C4-2B (cell line): Measurements from ENCODE around the gene TICRR.
A peak's percentile ranks its signal among the peaks of the same experiment; 100 is the strongest.

Experiments used
- H3K27ac ChIP-seq: fragments of 450-650 bp; 2 replicates; pipeline ENCODE4 v1.5.1; 2017
- ZFX ChIP-seq: fragments of 450-650 bp; IDR thresholded peaks from 2 replicates; pipeline ENCODE4 v1.6.1; 2017
- TF ChIP-seq, protein P1 (sequence below): fragments of 450-650 bp; conservative IDR thresholded peaks from 2 replicates; pipeline ENCODE4 v1.5.1; 2017; ENCODE audit warnings: mild to moderate bottlenecking

TICRR gene

DNA sequence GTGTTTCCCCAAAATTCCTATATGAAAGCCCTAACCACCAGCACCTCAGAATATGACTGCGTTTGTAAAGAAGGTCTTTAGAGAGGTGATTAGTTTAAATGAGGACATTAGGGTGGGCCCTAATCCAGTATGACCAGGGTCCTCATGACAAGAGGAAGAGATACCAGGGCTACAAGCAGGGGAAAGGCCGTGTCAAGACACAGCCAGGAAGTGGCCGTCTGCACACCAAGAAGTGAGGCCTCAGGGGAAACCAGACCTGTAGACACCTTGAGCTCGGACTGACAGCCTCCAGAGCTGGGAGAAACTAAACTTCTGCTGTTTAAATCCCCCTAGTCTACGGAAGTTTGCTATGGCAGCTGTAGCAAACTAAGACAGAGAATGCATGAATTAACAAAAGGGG lies 65.8 kb downstream of the TICRR start:
- TF ChIP-seq, protein P1, sequence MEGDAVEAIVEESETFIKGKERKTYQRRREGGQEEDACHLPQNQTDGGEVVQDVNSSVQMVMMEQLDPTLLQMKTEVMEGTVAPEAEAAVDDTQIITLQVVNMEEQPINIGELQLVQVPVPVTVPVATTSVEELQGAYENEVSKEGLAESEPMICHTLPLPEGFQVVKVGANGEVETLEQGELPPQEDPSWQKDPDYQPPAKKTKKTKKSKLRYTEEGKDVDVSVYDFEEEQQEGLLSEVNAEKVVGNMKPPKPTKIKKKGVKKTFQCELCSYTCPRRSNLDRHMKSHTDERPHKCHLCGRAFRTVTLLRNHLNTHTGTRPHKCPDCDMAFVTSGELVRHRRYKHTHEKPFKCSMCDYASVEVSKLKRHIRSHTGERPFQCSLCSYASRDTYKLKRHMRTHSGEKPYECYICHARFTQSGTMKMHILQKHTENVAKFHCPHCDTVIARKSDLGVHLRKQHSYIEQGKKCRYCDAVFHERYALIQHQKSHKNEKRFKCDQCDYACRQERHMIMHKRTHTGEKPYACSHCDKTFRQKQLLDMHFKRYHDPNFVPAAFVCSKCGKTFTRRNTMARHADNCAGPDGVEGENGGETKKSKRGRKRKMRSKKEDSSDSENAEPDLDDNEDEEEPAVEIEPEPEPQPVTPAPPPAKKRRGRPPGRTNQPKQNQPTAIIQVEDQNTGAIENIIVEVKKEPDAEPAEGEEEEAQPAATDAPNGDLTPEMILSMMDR, result no peak
- no peak for TF ChIP-seq ZFX
- H3K27ac ChIP-seq, result no peak overlapping the region

DNA sequence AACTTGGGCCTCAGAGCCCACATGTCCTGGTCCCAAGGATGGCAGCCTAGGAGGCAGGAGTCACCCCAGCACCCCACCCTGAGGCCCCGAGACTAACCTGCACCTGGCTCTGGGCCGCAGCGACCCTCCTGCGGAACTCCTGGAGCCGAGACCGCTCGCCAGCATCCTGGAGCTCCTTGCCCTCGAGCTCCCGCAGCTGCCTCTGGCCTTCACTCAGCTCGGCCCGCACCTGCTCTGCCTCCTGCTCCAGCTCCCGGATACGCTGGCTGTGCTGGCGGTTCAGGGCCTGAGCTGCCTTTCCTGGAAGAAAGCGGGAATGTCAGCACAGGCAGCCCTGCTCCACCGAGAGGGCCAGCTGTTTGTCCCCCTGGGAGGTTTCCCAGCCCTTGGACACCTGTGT lies 66.8 kb downstream of the TICRR start:
- H3K27ac ChIP-seq, result no peak overlapping the region
- TF ChIP-seq, protein P1, result no peak
- no peak for TF ChIP-seq ZFX

DNA sequence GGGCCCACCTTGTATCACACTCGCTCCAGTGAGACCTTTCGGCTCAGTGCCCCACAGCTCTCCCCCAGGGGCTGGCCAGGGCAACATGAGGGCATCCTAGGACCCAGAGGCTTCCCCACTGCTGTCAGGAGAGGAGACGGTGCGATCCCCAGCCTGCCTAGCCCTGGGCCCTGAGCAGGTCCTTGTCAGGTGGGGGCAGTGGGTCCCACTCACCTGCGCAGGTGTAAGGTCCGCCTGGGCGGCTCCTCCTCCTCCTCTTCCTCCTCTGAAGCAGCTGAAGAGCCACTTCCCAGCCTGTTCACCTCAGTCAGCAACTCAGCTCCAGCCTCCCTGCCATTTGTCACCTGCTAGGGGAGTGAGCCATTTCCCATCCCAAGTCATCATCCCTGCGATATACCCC lies 70.4 kb downstream of the TICRR start:
- TF ChIP-seq, protein P1, result no peak
- TF ChIP-seq ZFX, result no peak
- H3K27ac ChIP-seq, result no peak overlapping the region

DNA sequence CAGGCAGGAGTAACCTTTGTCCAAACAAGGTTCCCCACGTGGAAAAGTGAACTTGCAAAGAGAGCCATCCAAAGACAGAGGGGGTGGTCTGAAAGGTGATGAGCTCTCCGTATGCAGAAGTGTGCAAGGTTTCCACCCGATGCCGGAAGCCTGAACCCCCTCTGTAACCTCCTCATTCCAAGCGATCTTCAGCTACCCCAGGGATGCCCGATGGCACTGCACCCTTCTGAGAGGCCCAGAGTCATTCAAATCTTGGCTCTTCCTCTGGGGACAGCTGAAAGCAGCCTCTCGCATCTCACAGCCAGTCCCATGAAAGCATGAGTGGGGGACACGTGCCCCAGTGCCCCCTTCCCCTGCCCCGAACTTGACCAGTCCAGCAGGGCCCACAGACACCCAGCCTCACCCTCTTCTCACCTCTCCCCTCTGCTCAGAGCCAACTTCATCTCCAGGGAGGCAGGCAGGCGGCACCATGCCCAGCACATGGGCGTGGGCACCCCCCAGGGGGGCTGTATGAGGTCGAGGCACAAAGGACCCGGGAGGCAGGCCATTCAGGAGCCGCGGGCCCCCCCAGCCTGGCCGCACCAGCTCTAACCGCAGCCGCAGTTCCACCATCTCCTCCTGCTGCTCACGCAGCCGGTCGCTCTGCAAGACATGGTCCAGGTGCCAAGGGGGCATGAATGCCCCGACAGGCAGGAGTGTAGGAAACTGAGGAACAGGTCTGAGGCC lies 71.3 kb downstream of the TICRR start:
- H3K27ac ChIP-seq, result no peak overlapping the region
- TF ChIP-seq, protein P1, result no peak
- no peak for TF ChIP-seq ZFX

DNA sequence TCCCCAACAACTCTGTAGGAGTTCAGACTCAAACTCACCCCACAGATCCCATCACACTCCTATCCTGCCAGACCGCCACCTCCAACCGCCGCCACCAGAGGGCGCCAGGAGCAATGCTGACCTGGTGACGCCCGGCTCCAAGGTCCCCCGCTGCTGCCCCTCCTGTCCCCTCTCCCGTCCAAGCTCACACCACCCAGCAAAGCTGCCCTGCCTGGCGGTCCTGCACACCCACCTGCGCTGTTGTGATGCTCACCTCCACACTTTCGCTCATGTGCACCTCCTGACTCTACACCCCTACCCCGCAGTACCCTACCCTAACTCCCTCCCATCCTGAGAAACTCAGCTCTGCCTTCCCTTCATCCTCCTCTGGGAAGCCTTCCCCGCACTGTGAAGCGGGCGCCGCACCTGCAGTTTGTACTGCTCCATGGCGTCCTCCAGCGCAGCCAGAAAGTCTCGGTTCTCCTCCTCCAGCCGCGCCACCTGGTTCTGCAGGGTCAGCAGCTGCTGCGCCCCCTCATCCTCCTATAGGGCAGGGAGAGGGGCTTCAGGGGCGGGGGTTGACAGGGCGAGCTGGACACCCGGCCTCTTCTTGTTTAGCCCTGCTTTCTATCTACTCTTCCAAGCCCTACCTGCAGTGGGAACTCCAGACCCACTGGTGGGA lies 72.1 kb downstream of the TICRR start:
- no peak overlapping the region for H3K27ac ChIP-seq
- TF ChIP-seq ZFX, result no peak
- TF ChIP-seq, protein P1, result peak; percentile 96

DNA sequence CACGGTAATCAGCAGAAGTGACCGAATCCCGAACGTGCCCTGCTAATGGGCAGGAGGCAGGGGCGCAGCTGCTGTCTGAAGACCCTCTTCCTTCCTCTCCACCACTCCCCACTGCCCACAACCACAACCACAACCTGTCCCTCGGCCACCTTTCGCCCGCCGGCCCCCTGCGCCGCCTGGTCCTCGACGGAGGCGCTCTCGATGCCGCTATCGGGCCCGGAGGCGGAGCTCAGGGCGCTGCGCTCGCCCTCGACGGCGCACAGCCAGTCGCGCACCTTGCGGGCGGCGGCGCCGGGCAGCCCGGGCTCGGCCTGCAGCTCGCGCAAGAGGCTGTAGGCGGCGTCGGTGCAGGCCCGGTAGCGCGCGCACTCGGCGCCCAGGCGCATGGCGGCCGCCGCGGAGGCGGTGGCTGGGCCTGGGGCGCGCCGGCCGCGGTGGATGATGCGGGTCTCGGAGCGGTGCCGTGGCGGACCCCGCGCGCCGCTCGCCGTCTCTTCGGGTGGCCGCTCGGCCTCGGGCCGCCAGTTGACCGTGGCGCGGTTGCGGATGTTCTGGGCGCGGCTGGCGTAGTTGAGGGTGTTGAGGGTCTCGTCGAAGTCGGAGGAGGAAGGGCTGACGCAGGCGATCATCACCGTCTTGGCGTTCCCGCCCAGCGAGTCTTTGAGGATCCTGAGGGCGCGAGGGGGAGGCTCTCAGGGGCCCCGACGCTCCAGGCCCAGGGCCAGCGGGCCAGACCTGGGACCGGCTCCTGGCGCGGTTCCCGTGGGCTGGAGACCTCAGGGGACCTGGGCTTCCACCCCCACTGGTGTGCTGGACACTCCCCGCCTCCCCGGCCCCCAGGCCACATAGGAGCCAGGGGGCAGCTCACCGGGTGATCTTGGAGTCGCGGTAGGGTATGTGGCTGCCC lies 73.1 kb downstream of the TICRR start:
- TF ChIP-seq, protein P1, result no peak
- no peak for TF ChIP-seq ZFX
- H3K27ac ChIP-seq, result no peak overlapping the region
